ENCODE results near the gene TMEM62.

The TMEM62 gene

DNA sequence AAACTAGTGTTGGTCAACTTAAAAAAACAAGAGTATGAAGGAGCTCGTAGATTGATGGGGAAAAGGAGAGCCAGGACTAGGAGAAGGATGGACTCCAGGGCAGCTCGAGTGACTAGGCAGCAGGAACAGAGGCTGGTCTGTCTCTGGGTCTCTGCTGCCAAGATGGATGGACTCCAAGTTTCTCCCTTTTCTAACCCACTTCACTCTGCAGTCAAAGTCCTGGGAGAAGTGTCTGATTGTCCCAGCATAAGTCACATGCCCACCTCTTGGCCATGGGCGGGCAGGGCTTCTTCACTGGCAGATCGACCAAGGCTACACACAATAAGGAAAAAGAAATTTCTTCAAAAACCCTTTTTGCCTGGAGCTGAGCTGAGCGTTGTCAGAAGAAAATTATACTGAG is 96.6 kb downstream of the TMEM62 start:
- Histone ChIP-seq H3K9me3 (ENCODE audit: insufficient read depth, low read length) (no peaks in the 10 kb centered on the region), H3K9ac (ENCODE audit: low read length) (no peak overlapping the region), H3K36me3 (replicated peaks; ENCODE audit: low read depth, low read length) (no peaks in the 10 kb centered on the region), H3K27ac (ENCODE audit: low read length) (no peak overlapping the region), H3K79me2 (ENCODE audit: low read length) (no peaks in the 10 kb centered on the region), H2AFZ (ENCODE audit: low read depth, low read length) (no peak overlapping the region), H3K4me1 (ENCODE audit: low read length) (0 out of 2 replicates have a peak, but pooled peaks cover 2% of the 10 kb centered on the region), H3K4me3 (ENCODE audit: low read length) (no peak overlapping the region), H4K20me1 (ENCODE audit: insufficient read depth, low read length) (no peaks in the 10 kb centered on the region), H3K27me3 (ENCODE audit: low read depth, low read length) (no peaks in the 10 kb centered on the region), H3K4me2 (ENCODE audit: low read length) (no peak overlapping the region)
- TF ChIP-seq, protein P1, sequence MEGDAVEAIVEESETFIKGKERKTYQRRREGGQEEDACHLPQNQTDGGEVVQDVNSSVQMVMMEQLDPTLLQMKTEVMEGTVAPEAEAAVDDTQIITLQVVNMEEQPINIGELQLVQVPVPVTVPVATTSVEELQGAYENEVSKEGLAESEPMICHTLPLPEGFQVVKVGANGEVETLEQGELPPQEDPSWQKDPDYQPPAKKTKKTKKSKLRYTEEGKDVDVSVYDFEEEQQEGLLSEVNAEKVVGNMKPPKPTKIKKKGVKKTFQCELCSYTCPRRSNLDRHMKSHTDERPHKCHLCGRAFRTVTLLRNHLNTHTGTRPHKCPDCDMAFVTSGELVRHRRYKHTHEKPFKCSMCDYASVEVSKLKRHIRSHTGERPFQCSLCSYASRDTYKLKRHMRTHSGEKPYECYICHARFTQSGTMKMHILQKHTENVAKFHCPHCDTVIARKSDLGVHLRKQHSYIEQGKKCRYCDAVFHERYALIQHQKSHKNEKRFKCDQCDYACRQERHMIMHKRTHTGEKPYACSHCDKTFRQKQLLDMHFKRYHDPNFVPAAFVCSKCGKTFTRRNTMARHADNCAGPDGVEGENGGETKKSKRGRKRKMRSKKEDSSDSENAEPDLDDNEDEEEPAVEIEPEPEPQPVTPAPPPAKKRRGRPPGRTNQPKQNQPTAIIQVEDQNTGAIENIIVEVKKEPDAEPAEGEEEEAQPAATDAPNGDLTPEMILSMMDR (IDR thresholded peaks at IDR 0.05; ENCODE audit: low read depth, low read length) = no peak
- no peak for TF ChIP-seq EZH2phosphoT487 (IDR thresholded peaks at IDR 0.05; ENCODE audit: low read depth)

DNA sequence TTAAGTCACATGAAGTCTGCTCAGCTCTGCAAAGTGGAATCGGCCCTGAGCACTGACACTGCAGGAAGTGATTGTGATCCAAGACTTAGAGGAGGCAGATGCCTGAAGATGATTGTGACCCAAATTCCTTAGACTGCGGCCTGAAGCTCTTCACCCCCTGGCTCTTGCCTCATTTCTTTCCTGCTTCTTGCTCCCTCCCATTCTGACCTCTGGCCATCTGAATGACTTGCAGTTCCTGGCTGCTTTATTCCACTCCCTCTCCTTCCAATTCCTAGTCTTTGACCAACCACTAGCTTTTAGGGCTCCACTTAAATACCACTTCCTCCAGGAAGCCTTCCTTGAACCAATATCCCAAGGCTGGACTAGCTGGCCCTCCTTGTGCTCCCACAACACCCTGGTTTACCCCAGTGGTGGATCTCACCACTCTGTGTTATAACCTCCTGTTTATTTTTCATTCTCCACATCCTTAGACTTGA is 97.3 kb downstream of the TMEM62 start:
- Histone ChIP-seq H3K4me3 (ENCODE audit: low read length) (no peak overlapping the region), H3K36me3 (replicated peaks; ENCODE audit: low read depth, low read length) (no peaks in the 10 kb centered on the region), H2AFZ (ENCODE audit: low read depth, low read length) (no peak overlapping the region), H3K4me1 (ENCODE audit: low read length) (no peaks in the 10 kb centered on the region), H3K79me2 (ENCODE audit: low read length) (no peaks in the 10 kb centered on the region), H3K9ac (ENCODE audit: low read length) (no peak overlapping the region), H3K27ac (ENCODE audit: low read length) (no peak overlapping the region), H3K9me3 (ENCODE audit: insufficient read depth, low read length) (no peaks in the 10 kb centered on the region), H3K4me2 (ENCODE audit: low read length) (no peak overlapping the region), H4K20me1 (ENCODE audit: insufficient read depth, low read length) (no peaks in the 10 kb centered on the region), H3K27me3 (ENCODE audit: low read depth, low read length) (no peaks in the 10 kb centered on the region)
- no peak for TF ChIP-seq EZH2phosphoT487 (IDR thresholded peaks at IDR 0.05; ENCODE audit: low read depth)
- TF ChIP-seq, protein P1 (IDR thresholded peaks at IDR 0.05; ENCODE audit: low read depth, low read length) = no peak

DNA sequence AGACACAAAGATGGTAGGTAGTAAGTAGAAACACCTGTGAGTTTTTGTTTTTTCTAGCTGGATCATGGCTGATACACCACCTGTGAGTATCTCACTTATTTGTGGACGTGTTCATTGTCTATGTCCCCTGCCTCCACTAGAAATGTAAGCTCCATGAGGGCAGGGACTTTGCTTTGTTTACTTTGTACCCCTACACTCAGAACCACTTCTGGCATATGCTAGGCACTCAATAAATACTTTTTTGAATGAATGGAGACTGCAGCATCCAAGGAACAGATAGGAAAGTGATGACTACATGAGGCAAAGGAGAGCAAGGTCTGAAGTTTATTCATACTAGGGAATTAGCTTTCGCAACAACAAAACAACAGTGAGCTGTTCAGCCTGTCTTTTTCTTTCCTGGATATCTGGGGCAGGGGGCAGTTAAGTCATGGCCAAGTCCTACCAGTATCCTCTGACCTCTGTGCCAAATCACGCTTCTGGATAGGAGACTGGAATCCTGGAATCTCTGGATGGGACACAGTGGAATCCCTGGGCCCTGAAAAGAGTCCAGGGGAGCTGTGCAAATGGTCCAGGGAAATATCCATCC is 99.0 kb downstream of the TMEM62 start:
- no peak overlapping the region for H3K4me3 ChIP-seq (ENCODE audit: low read length)
- H3K36me3 ChIP-seq (replicated peaks; ENCODE audit: low read depth, low read length) = no peaks in the 10 kb centered on the region
- H4K20me1 ChIP-seq (ENCODE audit: insufficient read depth, low read length) = no peaks in the 10 kb centered on the region
- no peak overlapping the region for H3K9ac ChIP-seq (ENCODE audit: low read length)
- no peaks in the 10 kb centered on the region for H3K4me1 ChIP-seq (ENCODE audit: low read length)
- no peak overlapping the region for H3K27ac ChIP-seq (ENCODE audit: low read length)
- TF ChIP-seq, protein P1 (IDR thresholded peaks at IDR 0.05; ENCODE audit: low read depth, low read length) = no peak
- TF ChIP-seq EZH2phosphoT487 (IDR thresholded peaks at IDR 0.05; ENCODE audit: low read depth) = no peak
- H3K4me2 ChIP-seq (ENCODE audit: low read length) = no peak overlapping the region
- no peaks in the 10 kb centered on the region for H3K79me2 ChIP-seq (ENCODE audit: low read length)
- no peak overlapping the region for H2AFZ ChIP-seq (ENCODE audit: low read depth, low read length)
- no peaks in the 10 kb centered on the region for H3K9me3 ChIP-seq (ENCODE audit: insufficient read depth, low read length)
- no peaks in the 10 kb centered on the region for H3K27me3 ChIP-seq (ENCODE audit: low read depth, low read length)

Measured in OCI-LY3 (cell line).